BJ (cell line): ENCODE measurements around the gene TBC1D8. TPM values are rescaled to one million over a fixed set of nuclear protein-coding genes. Genes with fewer than 3 reads are reported as not detected.

Experiments used
- CTCF ChIA-PET: fragments of 350-600 bp; formaldehyde crosslinking; extraction: SDS; loops from one replicate; lab custom pipeline; 2021; ENCODE audit warnings: antibody characterized with exemption, inconsistent platforms; lab: Yijun Ruan, JAX
- POLR2A ChIA-PET: fragments of 300-600 bp; sonication (Branson Sonifier 250); formaldehyde crosslinking; extraction: SDS; loops from one replicate; lab custom pipeline; 2021; ENCODE audit warnings: antibody characterized with exemption; lab: Charles Lee
- DNase-seq: peaks from one replicate; pipeline ENCODE4 v3.0.0-alpha.2; 2011; ENCODE audit warnings: low read depth
- H3K27me3 ChIP-seq: 2 replicates; pipeline ENCODE4 v1.6.0; 2011; ENCODE audit warnings: low read length; ENCODE audit not compliant: control insufficient read depth, insufficient read depth
- H3K36me3 ChIP-seq: 2 replicates; pipeline ENCODE4 v1.5.1; 2011; ENCODE audit warnings: low read length; ENCODE audit not compliant: control insufficient read depth, insufficient read depth
- H3K4me3 ChIP-seq: 2 replicates; pipeline ENCODE4 v1.5.1; 2011; ENCODE audit warnings: low read depth, mild to moderate bottlenecking, control low read depth, low read length
- CTCF ChIP-seq: IDR thresholded peaks from 2 replicates; pipeline ENCODE4 v1.5.1; 2011; ENCODE audit warnings: low read depth, mild to moderate bottlenecking, control low read depth, inconsistent platforms, low read length, moderate library complexity; ENCODE audit not compliant: insufficient read depth
- polyA plus RNA-seq: library from polyadenylated mRNA; depleted of rRNA; stranded (reverse); fragments of >200 nt; gene quantifications from 2 replicates; pipeline ENCODE4 v1.2.3, GENCODE V29; 2011

Gene TBC1D8
- polyA plus RNA-seq, 1 experiment, result 8.8 TPM

- Histone ChIP-seq H3K4me3 (no peak overlapping the region), H3K36me3 (no peaks in the 10 kb centered on the region), H3K27me3 (no peaks in the 10 kb centered on the region)
- no peak for TF ChIP-seq CTCF
- ChIA-PET POLR2A (no interaction called here), CTCF (interaction anchor here (0.7 to 1.7 kb wide), 3 partner anchors 10 to 77 kb away, joined by 4 to 6 read pairs (median 4); no protein-coding TSS in a partner anchor)
- peak; percentile 66 for DNase-seq
These were observed 37.5 kb downstream of the TBC1D8 start for GRCh38 chr2:101113441-101114267.

- no peaks in the 10 kb centered on the region for H3K27me3 ChIP-seq
- ChIA-PET CTCF (interaction anchor here (1.7 kb wide), 1 partner anchor 11 kb away, joined by 4 read pairs; no protein-coding TSS in a partner anchor), POLR2A (no interaction called here)
- H3K4me3 ChIP-seq, result no peak overlapping the region
- H3K36me3 ChIP-seq, result no peaks in the 10 kb centered on the region
- TF ChIP-seq CTCF, result no peak
- no peak for DNase-seq
These were observed 38.4 kb downstream of the TBC1D8 start for GRCh38 chr2:101112772-101113157.

- TF ChIP-seq CTCF, result no peak
- H3K27me3 ChIP-seq, result no peaks in the 10 kb centered on the region
- CTCF ChIA-PET, result interaction anchor here (0.7 kb wide), 1 partner anchor 14 kb away, joined by 3 read pairs; no protein-coding TSS in a partner anchor
- DNase-seq, result peak; percentile 62
- H3K4me3 ChIP-seq, result no peak overlapping the region
- no peaks in the 10 kb centered on the region for H3K36me3 ChIP-seq
- POLR2A ChIA-PET, result no interaction called here
These were observed 39.0 kb downstream of the TBC1D8 start for GRCh38 chr2:101111917-101112771.

- no peak overlapping the region for H3K4me3 ChIP-seq
- no peak for DNase-seq
- ChIA-PET POLR2A (no interaction called here), CTCF (interaction anchor here (0.7 to 2.1 kb wide), 2 partner anchors 9 to 15 kb away, joined by 3 to 7 read pairs; no protein-coding TSS in a partner anchor)
- no peaks in the 10 kb centered on the region for H3K27me3 ChIP-seq
- TF ChIP-seq CTCF, result no peak
- H3K36me3 ChIP-seq, result no peaks in the 10 kb centered on the region
These were observed 39.8 kb downstream of the TBC1D8 start for GRCh38 chr2:101111262-101111838.
